Upper lobe of left lung (tissue), 4 donors: ENCODE results near the gene STX8.

Source experiments
- POLR2A ChIP-seq, 4 donors: fragments of 450-650 bp; IDR thresholded peaks; one replicate each; pipeline ENCODE4 v1.5.1; 2016 to 2017; ENCODE audit warnings: antibody characterized with exemption in 4 of 4, mild to moderate bottlenecking in 2 of 4
- TF ChIP-seq, protein P1 (sequence below), 6 experiments: fragments of 450-650 bp in 4 of 6; fragments of 200-600 bp in 2 of 6; sonication (generic) in 2 of 6; IDR thresholded peaks; one replicate each; pipeline ENCODE4 v1.5.1; 2016 to 2019; ENCODE audit warnings: antibody characterized with exemption in 6 of 6

GRCh38 chr17:9221147-9221921 lies 354.3 kb downstream of the STX8 start:
- TF ChIP-seq, protein P1, sequence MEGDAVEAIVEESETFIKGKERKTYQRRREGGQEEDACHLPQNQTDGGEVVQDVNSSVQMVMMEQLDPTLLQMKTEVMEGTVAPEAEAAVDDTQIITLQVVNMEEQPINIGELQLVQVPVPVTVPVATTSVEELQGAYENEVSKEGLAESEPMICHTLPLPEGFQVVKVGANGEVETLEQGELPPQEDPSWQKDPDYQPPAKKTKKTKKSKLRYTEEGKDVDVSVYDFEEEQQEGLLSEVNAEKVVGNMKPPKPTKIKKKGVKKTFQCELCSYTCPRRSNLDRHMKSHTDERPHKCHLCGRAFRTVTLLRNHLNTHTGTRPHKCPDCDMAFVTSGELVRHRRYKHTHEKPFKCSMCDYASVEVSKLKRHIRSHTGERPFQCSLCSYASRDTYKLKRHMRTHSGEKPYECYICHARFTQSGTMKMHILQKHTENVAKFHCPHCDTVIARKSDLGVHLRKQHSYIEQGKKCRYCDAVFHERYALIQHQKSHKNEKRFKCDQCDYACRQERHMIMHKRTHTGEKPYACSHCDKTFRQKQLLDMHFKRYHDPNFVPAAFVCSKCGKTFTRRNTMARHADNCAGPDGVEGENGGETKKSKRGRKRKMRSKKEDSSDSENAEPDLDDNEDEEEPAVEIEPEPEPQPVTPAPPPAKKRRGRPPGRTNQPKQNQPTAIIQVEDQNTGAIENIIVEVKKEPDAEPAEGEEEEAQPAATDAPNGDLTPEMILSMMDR (IDR thresholded peaks at IDR 0.05) = no peak
- no peak for TF ChIP-seq POLR2A (IDR thresholded peaks at IDR 0.05)
